ENCODE data around the gene DDX60. TPM values are rescaled to one million over a fixed set of nuclear protein-coding genes. Genes with fewer than 3 reads are reported as not detected.

DDX60 gene
- polyA plus RNA-seq, 1 of the 3 experiments (the other 2 are of a cell fraction): 2.7 TPM

DNA sequence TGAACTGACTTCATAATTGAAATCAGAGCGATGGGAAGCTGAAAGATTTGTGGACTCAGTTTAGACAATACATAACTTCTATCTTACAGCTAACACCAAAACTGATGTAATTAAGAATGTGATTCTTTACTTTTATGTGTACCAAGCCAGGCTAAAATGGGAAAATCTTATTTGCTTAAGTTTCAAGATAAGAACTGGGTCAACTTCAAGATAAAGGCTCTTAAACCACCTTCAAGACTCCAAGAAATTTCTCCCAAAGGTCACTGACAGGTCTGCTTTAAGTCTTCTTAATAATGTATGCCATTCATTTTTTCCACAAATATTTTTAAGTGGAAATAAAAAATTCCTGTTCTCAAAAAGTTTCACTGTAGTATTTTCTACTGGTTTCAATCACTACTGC, 55.5 kb downstream of the DDX60 start:
- Histone ChIP-seq H2AFZ (ENCODE audit: low read depth) (no peak overlapping the region), H3K27ac (ENCODE audit: low read depth in 2 of 2, low read length in 1 of 2) (no peak overlapping the region), H3K4me1 (ENCODE audit: control insufficient read depth in 1 of 2, insufficient read depth in 2 of 2, low read depth in 1 of 2, low read length in 1 of 2) (no peaks in the 10 kb centered on the region; a peak in 1 of 4 replicates), H3K4me3 (ENCODE audit: low read depth in 2 of 2, low read length in 1 of 2) (no peak overlapping the region), H3K36me3 (replicated peaks in 1 of 2; ENCODE audit: control insufficient read depth in 1 of 2, insufficient read depth in 2 of 2, low read length in 1 of 2) (peaks cover 3 to 4% of the 10 kb centered on the region in 2 experiments), H3K9me2 (no peaks in the 10 kb centered on the region), H3K79me2 (ENCODE audit: insufficient read depth) (no peaks in the 10 kb centered on the region), H3K27me3 (ENCODE audit: insufficient read depth) (no peaks in the 10 kb centered on the region), H4K20me1 (ENCODE audit: insufficient read depth) (no peaks in the 10 kb centered on the region), H3K9me3 (no peaks in the 10 kb centered on the region), H3K9ac (no peak overlapping the region), H3F3A (replicated peaks; ENCODE audit: insufficient read depth) (no peaks in the 10 kb centered on the region), H3K4me2 (no peak overlapping the region)
- ChIA-PET CTCF (no interaction called here), POLR2A (no interaction called here)
- DNase-seq: no peak
- 97% methylated on average over 1 of the region's 1 CpG for WGBS (ENCODE audit: low lambda C conversion rate)
- TF ChIP-seq, protein P1, sequence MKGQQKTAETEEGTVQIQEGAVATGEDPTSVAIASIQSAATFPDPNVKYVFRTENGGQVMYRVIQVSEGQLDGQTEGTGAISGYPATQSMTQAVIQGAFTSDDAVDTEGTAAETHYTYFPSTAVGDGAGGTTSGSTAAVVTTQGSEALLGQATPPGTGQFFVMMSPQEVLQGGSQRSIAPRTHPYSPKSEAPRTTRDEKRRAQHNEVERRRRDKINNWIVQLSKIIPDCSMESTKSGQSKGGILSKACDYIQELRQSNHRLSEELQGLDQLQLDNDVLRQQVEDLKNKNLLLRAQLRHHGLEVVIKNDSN (IDR thresholded peaks at IDR 0.05; ENCODE audit: borderline replicate concordance, low read depth): no peak
- TF ChIP-seq MXI1 (IDR thresholded peaks at IDR 0.05; ENCODE audit: low read depth, low read length) (no peak), TCF12 (IDR thresholded peaks at IDR 0.05) (no peak), SIN3A (IDR thresholded peaks at IDR 0.05; ENCODE audit: borderline replicate concordance, low read depth, low read length) (no peak), JUND (IDR thresholded peaks at IDR 0.05) (no peak), SMC3 (IDR thresholded peaks at IDR 0.05; ENCODE audit: low read depth, low read length) (no peak), EZH2phosphoT487 (IDR thresholded peaks at IDR 0.05; ENCODE audit: borderline replicate concordance, low read depth) (no peak), RCOR1 (IDR thresholded peaks at IDR 0.05; ENCODE audit: low read length) (no peak), GATA2 (CRISPR knock-in tag; IDR thresholded peaks at IDR 0.05) (no peak), POLR2AphosphoS5 (IDR thresholded peaks at IDR 0.05; ENCODE audit: low read depth, low read length) (no peak), CHD2 (IDR thresholded peaks at IDR 0.05; ENCODE audit: low read length, partially characterized antibody) (no peak), ELF1 (IDR thresholded peaks at IDR 0.05) (no peak), TEAD4 (IDR thresholded peaks at IDR 0.05; ENCODE audit: borderline replicate concordance, insufficient read depth) (no peak), EP300 (IDR thresholded peaks at IDR 0.05; ENCODE audit: borderline replicate concordance in 1 of 2, low read depth in 1 of 2, low read length in 1 of 2) (no peak)
- TF ChIP-seq, protein P2, sequence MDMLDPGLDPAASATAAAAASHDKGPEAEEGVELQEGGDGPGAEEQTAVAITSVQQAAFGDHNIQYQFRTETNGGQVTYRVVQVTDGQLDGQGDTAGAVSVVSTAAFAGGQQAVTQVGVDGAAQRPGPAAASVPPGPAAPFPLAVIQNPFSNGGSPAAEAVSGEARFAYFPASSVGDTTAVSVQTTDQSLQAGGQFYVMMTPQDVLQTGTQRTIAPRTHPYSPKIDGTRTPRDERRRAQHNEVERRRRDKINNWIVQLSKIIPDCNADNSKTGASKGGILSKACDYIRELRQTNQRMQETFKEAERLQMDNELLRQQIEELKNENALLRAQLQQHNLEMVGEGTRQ (IDR thresholded peaks at IDR 0.05; ENCODE audit: borderline replicate concordance, low read depth, low read length): no peak
- TF ChIP-seq, protein P3, sequence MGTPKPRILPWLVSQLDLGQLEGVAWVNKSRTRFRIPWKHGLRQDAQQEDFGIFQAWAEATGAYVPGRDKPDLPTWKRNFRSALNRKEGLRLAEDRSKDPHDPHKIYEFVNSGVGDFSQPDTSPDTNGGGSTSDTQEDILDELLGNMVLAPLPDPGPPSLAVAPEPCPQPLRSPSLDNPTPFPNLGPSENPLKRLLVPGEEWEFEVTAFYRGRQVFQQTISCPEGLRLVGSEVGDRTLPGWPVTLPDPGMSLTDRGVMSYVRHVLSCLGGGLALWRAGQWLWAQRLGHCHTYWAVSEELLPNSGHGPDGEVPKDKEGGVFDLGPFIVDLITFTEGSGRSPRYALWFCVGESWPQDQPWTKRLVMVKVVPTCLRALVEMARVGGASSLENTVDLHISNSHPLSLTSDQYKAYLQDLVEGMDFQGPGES (IDR thresholded peaks at IDR 0.05; ENCODE audit: low read depth, low read length): no peak
- TF ChIP-seq, protein P4, sequence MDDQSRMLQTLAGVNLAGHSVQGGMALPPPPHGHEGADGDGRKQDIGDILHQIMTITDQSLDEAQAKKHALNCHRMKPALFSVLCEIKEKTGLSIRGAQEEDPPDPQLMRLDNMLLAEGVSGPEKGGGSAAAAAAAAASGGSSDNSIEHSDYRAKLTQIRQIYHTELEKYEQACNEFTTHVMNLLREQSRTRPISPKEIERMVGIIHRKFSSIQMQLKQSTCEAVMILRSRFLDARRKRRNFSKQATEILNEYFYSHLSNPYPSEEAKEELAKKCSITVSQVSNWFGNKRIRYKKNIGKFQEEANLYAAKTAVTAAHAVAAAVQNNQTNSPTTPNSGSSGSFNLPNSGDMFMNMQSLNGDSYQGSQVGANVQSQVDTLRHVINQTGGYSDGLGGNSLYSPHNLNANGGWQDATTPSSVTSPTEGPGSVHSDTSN (IDR thresholded peaks at IDR 0.05): no peak
